ENCODE results near the gene BIRC2.

Gene BIRC2

DNA sequence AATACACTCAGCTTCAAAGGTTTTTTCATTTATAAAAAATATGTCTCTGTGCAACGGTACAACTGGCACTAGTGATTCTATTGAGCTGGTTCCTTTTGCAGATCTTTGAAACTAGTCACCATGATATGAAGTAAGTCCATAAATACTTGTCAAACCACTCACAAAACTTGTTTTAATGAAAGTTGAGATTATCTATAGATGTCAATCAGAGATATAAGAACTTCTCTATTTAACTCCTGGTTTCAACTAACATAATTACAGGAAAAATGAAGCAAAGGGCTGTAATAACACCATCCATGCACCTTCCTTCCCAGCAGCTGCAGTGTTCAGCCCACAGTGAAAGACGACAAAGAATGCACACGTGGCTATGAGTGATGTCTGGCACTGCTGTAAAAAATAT lies 60.9 kb downstream of the BIRC2 start:
- ATAC-seq (replicated peaks) (no peak), DNase-seq (no peak)
- Mint-ChIP-seq H3K27ac (peak overlapping the region; percentile 8 to 80), H3K4me1 (ENCODE audit: low read depth in 2 of 2) (peaks cover 39 to 63% of the 10 kb centered on the region in 2 donors), H3K4me3 (no peak overlapping the region), H3K36me3 (ENCODE audit: insufficient read depth) (peaks cover 42% of the 10 kb centered on the region), H3K27me3 (no peaks in the 10 kb centered on the region), H3K9me3 (no peaks in the 10 kb centered on the region)

DNA sequence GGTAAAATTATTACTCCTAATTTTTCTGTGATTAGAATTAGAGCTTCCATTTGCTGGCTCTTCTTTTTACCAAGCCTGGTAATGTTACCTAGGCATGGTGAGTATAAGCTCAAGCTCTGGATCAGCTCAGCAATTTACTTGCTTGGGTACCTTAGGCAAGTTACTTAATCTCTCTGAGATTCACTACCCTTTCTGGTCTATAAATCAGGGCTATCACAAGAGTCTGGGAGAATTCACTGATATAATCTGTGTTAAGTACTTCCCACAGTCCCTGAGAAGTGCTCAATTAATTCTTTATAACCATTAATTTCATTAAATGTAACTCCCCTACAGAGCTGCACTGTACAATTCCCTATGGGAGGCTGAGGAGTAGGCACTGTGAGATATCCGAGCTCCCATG lies 61.3 kb downstream of the BIRC2 start:
- peaks cover 38 to 60% of the 10 kb centered on the region in 2 donors for H3K4me1 Mint-ChIP-seq (ENCODE audit: low read depth in 2 of 2)
- H3K4me3 Mint-ChIP-seq: no peak overlapping the region
- H3K27me3 Mint-ChIP-seq: no peaks in the 10 kb centered on the region
- peak overlapping the region in 1 of 2 donors; percentile 8 for H3K27ac Mint-ChIP-seq
- H3K9me3 Mint-ChIP-seq: no peaks in the 10 kb centered on the region
- ATAC-seq (replicated peaks): no peak
- H3K36me3 Mint-ChIP-seq (ENCODE audit: insufficient read depth): peaks cover 37% of the 10 kb centered on the region
- DNase-seq: no peak

DNA sequence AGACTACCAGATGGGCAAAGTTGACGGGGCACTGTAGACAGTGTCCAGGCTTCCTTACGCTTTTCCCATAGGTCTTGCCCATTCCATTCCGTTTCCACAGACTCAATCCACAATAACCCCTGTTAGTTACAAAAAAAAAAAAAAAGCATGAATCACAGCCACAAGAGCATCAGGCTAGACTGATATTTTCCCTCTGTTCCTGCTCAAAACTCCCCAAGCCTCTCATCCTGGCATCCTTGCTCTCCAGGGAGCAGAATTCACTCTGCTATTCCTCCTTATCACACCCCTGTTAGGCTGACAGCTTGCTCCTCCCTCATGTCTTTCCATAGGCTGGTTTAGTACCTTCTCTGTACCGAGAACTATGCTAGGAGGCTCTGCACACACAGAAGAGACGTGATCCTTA lies 63.4 kb downstream of the BIRC2 start:
- no peak for ATAC-seq (replicated peaks)
- peak overlapping the region; percentile 44 to 57 for H3K27ac Mint-ChIP-seq
- H3K9me3 Mint-ChIP-seq: no peaks in the 10 kb centered on the region
- no peak for DNase-seq
- H3K4me1 Mint-ChIP-seq (ENCODE audit: low read depth in 2 of 2): peaks cover 51 to 71% of the 10 kb centered on the region in 2 donors
- H3K27me3 Mint-ChIP-seq: no peaks in the 10 kb centered on the region
- no peak overlapping the region for H3K4me3 Mint-ChIP-seq
- H3K36me3 Mint-ChIP-seq (ENCODE audit: insufficient read depth): peaks cover 30% of the 10 kb centered on the region

DNA sequence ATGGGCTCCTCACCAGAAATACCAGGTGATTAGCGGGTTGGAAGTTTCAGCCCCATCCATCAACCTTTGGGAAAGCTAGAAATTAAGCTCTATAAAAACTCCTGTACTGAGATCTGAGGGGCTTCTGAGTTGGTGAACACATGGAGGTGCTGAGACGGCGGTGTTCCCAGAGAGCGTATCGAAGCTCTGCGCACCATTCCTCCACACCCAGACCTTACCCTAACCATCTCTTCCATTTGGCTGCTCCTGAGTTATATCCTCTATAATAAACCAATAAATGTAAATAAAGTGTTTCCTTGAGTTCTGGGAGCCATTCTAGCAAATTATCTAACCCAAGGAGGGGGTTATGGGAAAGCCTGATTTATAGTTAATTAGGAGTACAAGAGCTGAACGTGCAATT lies 64.1 kb downstream of the BIRC2 start:
- ATAC-seq (replicated peaks): no peak
- Mint-ChIP-seq H3K27ac (peak overlapping the region in 1 of 2 donors; percentile 75), H3K27me3 (no peaks in the 10 kb centered on the region), H3K4me1 (ENCODE audit: low read depth in 2 of 2) (peaks cover 53 to 72% of the 10 kb centered on the region in 2 donors), H3K4me3 (no peak overlapping the region), H3K9me3 (no peaks in the 10 kb centered on the region), H3K36me3 (ENCODE audit: insufficient read depth) (peaks cover 24% of the 10 kb centered on the region)
- no peak for DNase-seq

DNA sequence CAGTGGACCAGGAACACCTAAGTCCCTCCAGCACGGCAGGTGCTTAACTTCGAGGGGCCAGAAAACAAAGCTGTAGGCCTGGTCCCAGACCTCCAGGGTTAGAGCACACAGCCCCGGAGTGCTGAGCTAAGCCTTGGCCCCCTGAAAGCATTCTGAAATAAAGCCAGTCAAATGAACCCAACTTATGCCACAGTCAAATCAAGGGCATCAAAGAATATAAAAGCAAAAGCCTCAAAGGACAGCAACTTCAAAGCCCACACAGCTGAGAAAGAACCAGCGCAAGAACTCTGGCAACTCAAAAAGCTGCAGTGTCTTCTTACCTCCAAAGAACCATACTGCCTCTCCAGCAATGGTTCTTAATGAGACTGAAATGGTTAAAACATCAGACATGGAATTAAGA lies 66.5 kb downstream of the BIRC2 start:
- H3K4me1 Mint-ChIP-seq (ENCODE audit: low read depth in 2 of 2): peaks cover 63 to 69% of the 10 kb centered on the region in 2 donors
- ATAC-seq (replicated peaks): no peak
- no peaks in the 10 kb centered on the region for H3K9me3 Mint-ChIP-seq
- peak overlapping the region; percentile 49 to 50 for H3K4me3 Mint-ChIP-seq
- peaks cover 17% of the 10 kb centered on the region for H3K36me3 Mint-ChIP-seq (ENCODE audit: insufficient read depth)
- DNase-seq: no peak
- H3K27me3 Mint-ChIP-seq: no peaks in the 10 kb centered on the region
- peak overlapping the region in 1 of 2 donors; percentile 70 for H3K27ac Mint-ChIP-seq

DNA sequence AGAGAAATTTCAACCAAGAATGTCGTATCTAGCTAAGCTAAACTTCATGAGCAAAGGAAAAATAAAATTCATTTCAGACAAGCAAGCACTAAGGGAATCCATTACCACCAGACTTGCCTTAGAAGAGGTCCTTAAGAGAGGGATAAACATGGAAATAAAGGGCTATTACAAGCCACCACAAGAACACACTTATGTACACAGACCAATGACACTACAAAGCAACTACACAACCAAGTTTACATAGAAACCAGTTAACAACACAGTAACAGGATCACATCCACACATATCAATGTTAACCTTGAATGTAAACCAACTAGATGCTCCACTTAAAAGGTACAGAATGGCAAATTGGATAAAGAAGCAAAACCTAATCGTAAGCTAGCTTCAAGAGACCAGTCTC lies 67.5 kb downstream of the BIRC2 start:
- ATAC-seq (replicated peaks) (no peak), DNase-seq (no peak)
- no peaks in the 10 kb centered on the region for H3K27me3 Mint-ChIP-seq
- H3K27ac Mint-ChIP-seq: peak overlapping the region; percentile 13 to 70
- peaks cover 16% of the 10 kb centered on the region for H3K36me3 Mint-ChIP-seq (ENCODE audit: insufficient read depth)
- no peaks in the 10 kb centered on the region for H3K9me3 Mint-ChIP-seq
- peak overlapping the region; percentile 44 to 50 for H3K4me3 Mint-ChIP-seq
- H3K4me1 Mint-ChIP-seq (ENCODE audit: low read depth in 2 of 2): peaks cover 65 to 67% of the 10 kb centered on the region in 2 donors

DNA sequence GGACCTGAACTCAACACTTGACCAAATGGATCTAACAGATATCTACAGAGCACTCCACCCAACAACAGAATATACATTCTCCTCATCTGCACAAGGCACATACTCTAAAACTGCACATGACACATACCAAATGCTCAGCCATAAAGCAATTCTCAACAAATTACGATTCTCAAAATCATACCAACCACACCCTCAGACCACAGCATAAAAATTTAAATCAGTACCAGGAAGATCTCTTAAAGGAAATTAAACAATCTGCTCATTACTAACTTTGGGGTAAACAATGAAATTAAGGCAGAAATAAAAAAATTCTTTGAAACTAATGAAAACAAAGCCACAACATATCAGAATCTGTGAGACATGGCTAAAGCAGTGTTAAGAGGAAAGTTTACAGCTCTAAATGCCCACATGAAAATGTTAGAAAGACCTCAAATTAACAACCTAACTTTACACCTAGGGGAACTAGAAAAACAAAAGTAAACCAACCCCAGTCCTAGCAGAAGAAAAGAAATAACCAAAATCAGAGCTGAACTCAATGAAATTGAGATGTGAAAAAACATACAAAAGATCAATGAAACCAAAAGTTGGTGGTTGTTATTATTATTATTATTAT lies 68.4 kb downstream of the BIRC2 start:
- no peaks in the 10 kb centered on the region for H3K27me3 Mint-ChIP-seq
- peak overlapping the region; percentile 13 to 70 for H3K27ac Mint-ChIP-seq
- H3K36me3 Mint-ChIP-seq (ENCODE audit: insufficient read depth): peaks cover 9% of the 10 kb centered on the region
- ATAC-seq (replicated peaks) (peak; percentile 68), DNase-seq (no peak)
- H3K4me3 Mint-ChIP-seq: peak overlapping the region; percentile 44 to 50
- peaks cover 63 to 70% of the 10 kb centered on the region in 2 donors for H3K4me1 Mint-ChIP-seq (ENCODE audit: low read depth in 2 of 2)
- no peaks in the 10 kb centered on the region for H3K9me3 Mint-ChIP-seq

DNA sequence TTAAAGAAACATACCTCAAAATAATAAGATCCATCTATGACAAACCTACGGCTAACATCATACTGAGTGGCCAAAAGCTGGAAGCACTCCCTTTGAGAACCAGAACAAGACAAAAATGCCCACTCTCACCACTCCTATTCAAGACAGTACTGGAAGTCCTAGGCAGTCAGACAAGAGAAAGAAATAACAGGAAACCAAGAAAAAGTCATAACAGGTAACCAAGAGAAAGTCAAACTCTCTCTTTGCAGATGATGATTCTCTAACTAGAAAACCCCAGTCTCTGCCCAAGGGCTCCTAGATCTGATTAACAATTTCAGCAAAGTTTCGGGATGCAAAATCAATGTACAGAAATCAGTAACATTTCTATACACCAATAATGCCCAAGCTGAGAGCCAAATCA lies 70.0 kb downstream of the BIRC2 start:
- peaks cover 61 to 69% of the 10 kb centered on the region in 2 donors for H3K4me1 Mint-ChIP-seq (ENCODE audit: low read depth in 2 of 2)
- H3K36me3 Mint-ChIP-seq (ENCODE audit: insufficient read depth): peaks cover 14% of the 10 kb centered on the region
- ATAC-seq (replicated peaks) (peak; percentile 28), DNase-seq (no peak)
- H3K4me3 Mint-ChIP-seq: peak overlapping the region; percentile 40 to 41
- no peaks in the 10 kb centered on the region for H3K9me3 Mint-ChIP-seq
- peak overlapping the region; percentile 13 to 86 for H3K27ac Mint-ChIP-seq
- H3K27me3 Mint-ChIP-seq: no peaks in the 10 kb centered on the region

DNA sequence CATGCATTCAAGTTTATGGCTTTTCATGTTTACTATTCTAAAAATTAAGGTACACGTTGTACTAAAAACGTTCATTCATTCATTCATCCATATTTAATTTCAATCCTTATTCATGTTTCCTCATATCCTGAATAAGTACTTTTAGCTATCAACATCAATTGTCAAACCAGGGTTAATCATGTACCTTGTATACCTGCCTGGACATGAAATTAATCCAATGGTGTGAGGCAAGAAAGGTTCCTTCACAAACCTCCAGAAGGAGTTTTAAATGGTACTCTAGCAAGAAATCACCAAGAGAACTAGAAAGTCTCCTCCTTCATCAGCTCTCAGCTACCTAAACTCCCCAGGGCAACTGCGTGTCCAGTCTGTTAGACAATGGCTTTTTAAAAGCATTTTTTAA lies 72.2 kb downstream of the BIRC2 start:
- peaks cover 59 to 76% of the 10 kb centered on the region in 2 donors for H3K4me1 Mint-ChIP-seq (ENCODE audit: low read depth in 2 of 2)
- H3K9me3 Mint-ChIP-seq: no peaks in the 10 kb centered on the region
- no peak for DNase-seq
- ATAC-seq (replicated peaks): no peak
- H3K27ac Mint-ChIP-seq: peak overlapping the region in 1 of 2 donors; percentile 25
- no peaks in the 10 kb centered on the region for H3K27me3 Mint-ChIP-seq
- H3K4me3 Mint-ChIP-seq: no peak overlapping the region
- peaks cover 15% of the 10 kb centered on the region for H3K36me3 Mint-ChIP-seq (ENCODE audit: insufficient read depth)

DNA sequence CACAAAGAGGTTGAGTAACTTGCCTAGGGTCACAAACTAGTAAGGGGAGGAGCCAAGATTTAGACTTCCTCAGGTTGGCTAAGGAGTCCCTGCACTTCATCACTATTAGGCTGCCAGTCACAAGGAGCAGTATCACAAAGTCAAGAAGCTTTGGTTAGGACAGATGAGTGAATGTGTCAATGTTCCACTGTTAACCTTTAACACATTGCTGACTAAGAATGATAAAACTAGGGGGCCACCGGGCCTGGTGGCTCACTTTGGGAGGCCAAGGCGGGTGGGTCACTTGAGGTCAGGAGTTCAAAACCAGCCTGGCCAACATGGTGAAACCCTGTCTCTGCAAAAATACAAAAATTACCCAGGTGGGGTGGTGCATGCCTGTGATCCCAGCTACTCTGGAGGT lies 73.5 kb downstream of the BIRC2 start:
- Mint-ChIP-seq H3K4me3 (no peak overlapping the region), H3K27me3 (no peaks in the 10 kb centered on the region), H3K27ac (peak overlapping the region in 1 of 2 donors; percentile 25), H3K9me3 (no peaks in the 10 kb centered on the region), H3K4me1 (ENCODE audit: low read depth in 2 of 2) (peaks cover 47 to 63% of the 10 kb centered on the region in 2 donors), H3K36me3 (ENCODE audit: insufficient read depth) (peaks cover 20% of the 10 kb centered on the region)
- no peak for ATAC-seq (replicated peaks)
- DNase-seq: no peak

DNA sequence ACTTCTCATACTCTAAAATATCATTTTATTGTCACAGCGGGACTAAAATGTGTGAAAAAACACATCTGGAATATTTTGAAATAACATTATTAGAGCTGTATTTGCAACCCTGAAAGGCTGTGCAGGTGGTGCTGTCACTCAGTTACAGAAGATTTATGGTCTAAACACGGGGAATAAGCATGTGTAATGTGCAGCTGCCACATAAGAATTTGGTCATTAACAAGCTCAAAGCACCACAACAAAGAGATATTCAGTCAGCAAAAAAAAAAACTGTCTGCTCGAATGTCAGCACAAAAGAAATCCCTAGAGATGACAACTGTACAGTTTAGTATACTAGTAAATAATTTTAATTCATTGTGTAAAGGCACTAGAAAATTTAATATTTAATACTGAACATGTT lies 74.2 kb downstream of the BIRC2 start:
- H3K36me3 Mint-ChIP-seq (ENCODE audit: insufficient read depth): peaks cover 23% of the 10 kb centered on the region
- H3K4me3 Mint-ChIP-seq: no peak overlapping the region
- peak overlapping the region in 1 of 2 donors; percentile 25 for H3K27ac Mint-ChIP-seq
- H3K27me3 Mint-ChIP-seq: no peaks in the 10 kb centered on the region
- ATAC-seq (replicated peaks) (peak; percentile 52), DNase-seq (no peak)
- peaks cover 46 to 62% of the 10 kb centered on the region in 2 donors for H3K4me1 Mint-ChIP-seq (ENCODE audit: low read depth in 2 of 2)
- H3K9me3 Mint-ChIP-seq: no peaks in the 10 kb centered on the region

DNA sequence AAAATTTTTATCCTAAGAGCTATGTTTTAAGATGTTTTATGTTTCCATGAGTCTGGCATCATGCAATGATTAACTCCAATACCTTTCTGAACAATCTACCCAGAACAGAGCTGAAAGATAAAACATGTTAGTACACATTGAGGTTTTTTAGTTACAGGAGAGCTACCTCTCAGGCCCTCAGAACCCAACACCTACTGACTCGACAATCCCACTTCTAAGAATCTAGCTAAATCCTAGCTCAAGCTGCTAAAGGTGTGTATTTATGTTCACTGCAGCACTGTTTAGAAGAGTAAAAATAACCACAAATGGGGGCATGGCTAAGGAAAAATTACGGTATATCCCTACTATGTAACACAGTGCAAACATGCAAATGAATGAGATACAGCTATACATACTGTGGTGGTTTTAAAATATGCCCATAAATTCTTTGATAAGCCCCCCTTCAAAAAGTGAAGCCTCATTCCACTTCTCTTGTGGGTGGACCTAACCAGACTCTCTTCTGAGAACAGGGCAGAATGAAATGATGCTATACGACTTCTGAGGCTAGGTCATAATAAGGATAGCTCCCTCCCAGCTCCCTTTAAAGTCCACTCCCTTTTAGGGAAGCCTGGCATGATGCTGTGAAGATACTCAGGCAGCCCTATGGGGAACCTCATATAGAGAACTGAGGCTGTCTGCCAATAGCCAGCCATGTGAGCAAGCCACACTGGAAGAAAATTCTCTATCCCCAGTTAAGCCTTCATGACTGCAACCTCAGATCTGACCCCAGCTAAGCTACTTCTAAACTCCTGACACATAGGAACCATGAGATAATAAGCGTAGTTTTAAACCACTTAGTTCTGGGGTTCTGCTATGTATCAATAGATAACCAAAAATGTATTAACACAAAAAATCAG lies 76.1 kb downstream of the BIRC2 start:
- Mint-ChIP-seq H3K9me3 (no peaks in the 10 kb centered on the region), H3K27ac (peak overlapping the region in 1 of 2 donors; percentile 21), H3K27me3 (no peaks in the 10 kb centered on the region), H3K4me1 (ENCODE audit: low read depth in 2 of 2) (peaks cover 34 to 52% of the 10 kb centered on the region in 2 donors), H3K4me3 (no peak overlapping the region), H3K36me3 (ENCODE audit: insufficient read depth) (peaks cover 28% of the 10 kb centered on the region)
- DNase-seq (no peak), ATAC-seq (replicated peaks) (peak; percentile 44)

DNA sequence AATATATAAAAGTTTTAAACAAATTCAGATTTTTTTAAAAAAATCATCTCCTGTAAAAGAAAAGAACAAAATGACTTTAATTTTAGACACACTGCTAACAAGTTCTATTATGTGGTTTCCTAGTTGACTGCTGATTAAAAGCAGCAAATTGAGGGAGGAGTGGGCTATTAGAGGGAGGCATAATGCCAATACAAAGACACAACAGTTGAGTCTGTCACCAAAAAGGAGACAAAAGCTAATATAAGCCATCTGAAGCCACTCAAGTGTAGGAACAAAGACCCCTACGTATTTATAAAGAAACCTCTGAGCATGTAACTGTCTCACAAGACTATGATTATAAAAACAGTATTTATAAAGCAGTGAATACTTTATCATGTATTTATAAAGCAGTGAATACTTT lies 76.9 kb downstream of the BIRC2 start:
- ATAC-seq (replicated peaks) (no peak), DNase-seq (no peak)
- no peaks in the 10 kb centered on the region for H3K9me3 Mint-ChIP-seq
- no peak overlapping the region for H3K27ac Mint-ChIP-seq
- no peak overlapping the region for H3K4me3 Mint-ChIP-seq
- H3K4me1 Mint-ChIP-seq (ENCODE audit: low read depth in 2 of 2): peaks cover 30 to 49% of the 10 kb centered on the region in 2 donors
- H3K27me3 Mint-ChIP-seq: no peaks in the 10 kb centered on the region
- peaks cover 24% of the 10 kb centered on the region for H3K36me3 Mint-ChIP-seq (ENCODE audit: insufficient read depth)

DNA sequence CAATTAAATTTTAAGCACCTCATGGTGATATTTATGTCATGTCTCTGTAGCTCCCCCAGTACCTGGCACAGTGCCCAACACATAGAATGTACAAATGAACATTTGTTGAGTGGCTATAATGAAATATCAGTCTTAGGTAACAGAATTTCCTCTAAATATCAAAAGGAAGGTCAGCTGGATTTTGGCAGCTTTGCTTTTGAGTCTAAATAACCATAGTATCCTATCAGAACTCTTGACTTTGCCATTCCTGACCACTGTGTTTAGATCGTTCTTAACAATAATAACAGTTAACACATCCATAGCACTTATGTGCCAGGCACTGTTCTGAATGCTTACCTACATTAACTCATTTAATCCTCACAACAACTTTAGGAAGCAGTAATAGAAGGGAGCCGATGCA lies 79.0 kb downstream of the BIRC2 start:
- Mint-ChIP-seq H3K27ac (peak overlapping the region in 1 of 2 donors; percentile 62), H3K9me3 (no peaks in the 10 kb centered on the region), H3K36me3 (ENCODE audit: insufficient read depth) (peaks cover 26% of the 10 kb centered on the region)

More for the DNA sequence above, 79.0 kb downstream of the BIRC2 start:
- DNase-seq: no peak
- Mint-ChIP-seq H3K27me3 (no peaks in the 10 kb centered on the region), H3K4me3 (no peak overlapping the region), H3K4me1 (ENCODE audit: low read depth in 2 of 2) (peaks cover 37 to 48% of the 10 kb centered on the region in 2 donors)
- no peak for ATAC-seq (replicated peaks)

Data from effector memory CD8-positive, alpha-beta T cell (primary cell).